Suprapubic skin (tissue), 3 donors: ENCODE data around the gene KLC3.

Experiments used
- CTCF ChIP-seq, 2 donors: fragments of 200-600 bp in 1 of 2; fragments of 450-650 bp in 1 of 2; sonication (generic) in 1 of 2; IDR thresholded peaks; one replicate each; pipeline ENCODE4 v1.5.1; 2016 to 2019; ENCODE audit warnings: antibody characterized with exemption in 2 of 2, mild to moderate bottlenecking in 1 of 2, moderate library complexity in 1 of 2
- POLR2AphosphoS5 ChIP-seq, 3 donors: sonication (generic); formaldehyde crosslinking; IDR thresholded peaks; one replicate each; pipeline ENCODE4 v1.6.1; 2017; ENCODE audit warnings: antibody characterized with exemption in 3 of 3

- TF ChIP-seq POLR2AphosphoS5 (IDR thresholded peaks at IDR 0.05) = no peak
- no peak for TF ChIP-seq CTCF (IDR thresholded peaks at IDR 0.05)
These were observed 27.6 kb downstream of the KLC3 start for GRCh38 chr19:45368127-45368526.
